Lower leg skin (tissue), 4 donors: Measurements from ENCODE around the gene FANCD2. TPM values are rescaled to one million over a fixed set of nuclear protein-coding genes. Genes with fewer than 3 reads are reported as not detected.

ENCODE experiments used
- DNase-seq, 2 donors: peaks; one replicate each; pipeline ENCODE4 v3.0.0-alpha.2; 2019; ENCODE audit warnings: low spot score in 2 of 2
- H3K4me3 ChIP-seq: fragments of 200-600 bp; sonication (generic); 2 replicates; pipeline ENCODE4 v1.5.1; 2017; ENCODE audit warnings: mild to moderate bottlenecking, low read depth; ENCODE audit not compliant: poor library complexity, severe bottlenecking
- POLR2A ChIP-seq, 2 donors: fragments of 450-650 bp; IDR thresholded peaks; one replicate each; pipeline ENCODE4 v1.6.1; 2016 to 2017; ENCODE audit warnings: antibody characterized with exemption in 2 of 2, mild to moderate bottlenecking in 1 of 2, moderate library complexity in 1 of 2
- WGBS, 2 donors: methylation state at CpG; one replicate each; pipeline ENCODE4 v1.1.5; 2018; 5-methylcytosine and 5-hydroxymethylcytosine counted together
- intact Hi-C: fragments of 100-400 bp; cut with DNase I; formaldehyde crosslinking; loops from one replicate; pipeline ENCODE4 v1.15.0; 2023; ENCODE audit warnings: low total_unique reads
- total RNA-seq, 4 donors: library from RNA; depleted of rRNA; stranded (reverse); fragments of >200 nt; gene quantifications; one replicate each; pipeline ENCODE4 v1.1.0, GENCODE V29; 2016
- TF ChIP-seq, protein P1 (sequence below), 3 donors: fragments of 450-650 bp; IDR thresholded peaks; one replicate each; pipeline ENCODE4 v1.5.1; 2016; ENCODE audit warnings: antibody characterized with exemption in 3 of 3, mild to moderate bottlenecking in 3 of 3, moderate library complexity in 2 of 3

The FANCD2 gene
- total RNA-seq, 4 donors from 2014 or later, result 1.7 to 6.5 (median 3.1) TPM

DNA sequence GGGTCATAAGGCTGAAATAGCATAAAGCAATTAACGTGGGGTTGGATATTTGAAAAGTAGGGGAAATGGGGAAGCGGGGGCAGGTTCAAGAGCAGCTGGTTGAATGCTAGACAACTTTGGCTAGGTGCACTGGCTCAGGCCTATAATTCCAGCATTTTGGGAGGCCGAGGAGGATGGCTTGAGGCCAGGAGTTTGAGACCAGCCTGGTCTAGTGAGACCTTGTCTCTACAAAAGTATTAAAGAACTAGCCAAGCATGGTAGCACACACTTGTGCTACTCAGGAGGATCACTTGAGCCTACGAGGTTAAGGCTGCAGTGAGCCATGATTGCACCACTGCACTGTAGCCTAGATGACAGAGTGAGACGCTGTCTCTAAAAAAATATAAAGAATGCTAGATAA is 6.9 kb upstream of the FANCD2 start:
- intact Hi-C loops, result no loop called here
- no peak for TF ChIP-seq POLR2A (IDR thresholded peaks at IDR 0.05)
- TF ChIP-seq, protein P1, sequence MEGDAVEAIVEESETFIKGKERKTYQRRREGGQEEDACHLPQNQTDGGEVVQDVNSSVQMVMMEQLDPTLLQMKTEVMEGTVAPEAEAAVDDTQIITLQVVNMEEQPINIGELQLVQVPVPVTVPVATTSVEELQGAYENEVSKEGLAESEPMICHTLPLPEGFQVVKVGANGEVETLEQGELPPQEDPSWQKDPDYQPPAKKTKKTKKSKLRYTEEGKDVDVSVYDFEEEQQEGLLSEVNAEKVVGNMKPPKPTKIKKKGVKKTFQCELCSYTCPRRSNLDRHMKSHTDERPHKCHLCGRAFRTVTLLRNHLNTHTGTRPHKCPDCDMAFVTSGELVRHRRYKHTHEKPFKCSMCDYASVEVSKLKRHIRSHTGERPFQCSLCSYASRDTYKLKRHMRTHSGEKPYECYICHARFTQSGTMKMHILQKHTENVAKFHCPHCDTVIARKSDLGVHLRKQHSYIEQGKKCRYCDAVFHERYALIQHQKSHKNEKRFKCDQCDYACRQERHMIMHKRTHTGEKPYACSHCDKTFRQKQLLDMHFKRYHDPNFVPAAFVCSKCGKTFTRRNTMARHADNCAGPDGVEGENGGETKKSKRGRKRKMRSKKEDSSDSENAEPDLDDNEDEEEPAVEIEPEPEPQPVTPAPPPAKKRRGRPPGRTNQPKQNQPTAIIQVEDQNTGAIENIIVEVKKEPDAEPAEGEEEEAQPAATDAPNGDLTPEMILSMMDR (IDR thresholded peaks at IDR 0.05), result no peak
- 82 to 89% methylated on average over 5 of the region's 5 CpGs for WGBS, 2 donors
- H3K4me3 ChIP-seq, result no peak overlapping the region
- no peak for DNase-seq

DNA sequence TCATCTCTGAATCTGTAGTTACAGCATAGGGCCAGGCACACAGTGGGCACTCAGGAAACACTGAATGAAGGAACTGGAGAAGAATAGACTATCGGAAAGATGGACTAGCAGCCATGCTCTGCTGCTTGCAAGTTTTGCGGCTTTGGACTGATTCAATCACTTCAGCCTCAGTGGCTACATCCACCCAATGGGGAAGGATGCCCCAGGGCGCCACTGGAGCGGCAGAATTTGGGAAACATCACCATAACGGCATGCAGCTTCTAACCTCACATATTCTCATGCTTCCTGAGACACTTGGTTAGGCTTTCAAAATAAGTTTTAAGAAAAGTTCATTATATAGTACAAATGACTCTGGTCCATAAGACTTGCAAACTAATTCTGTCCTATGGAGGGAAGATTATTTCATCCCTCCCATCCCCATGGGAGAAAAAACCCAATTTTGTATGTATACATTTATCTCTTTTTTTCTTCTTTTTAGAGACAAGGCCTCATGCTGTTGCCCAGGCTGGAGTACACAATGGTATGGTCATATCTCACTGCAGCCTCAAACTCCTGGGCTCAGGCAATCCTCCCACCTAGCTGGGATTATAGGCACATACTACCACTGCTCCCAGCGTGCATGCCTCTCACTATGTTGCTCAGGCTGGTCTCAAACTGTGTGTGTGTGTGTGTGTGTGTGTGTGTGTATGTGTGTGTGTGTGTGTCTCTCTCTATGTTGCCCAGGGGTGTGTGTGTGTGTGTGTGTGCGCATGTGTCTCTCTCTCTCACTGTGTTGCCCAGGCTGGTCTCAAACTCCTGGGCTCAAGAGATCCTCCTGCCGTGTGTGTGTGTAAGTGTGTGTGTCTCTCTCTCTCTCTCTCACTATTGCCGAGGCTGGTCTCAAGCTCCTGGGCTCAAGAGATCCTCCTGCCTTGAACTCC is 4.1 kb upstream of the FANCD2 start:
- H3K4me3 ChIP-seq, result no peak overlapping the region
- no peak for TF ChIP-seq POLR2A (IDR thresholded peaks at IDR 0.05)
- TF ChIP-seq, protein P1 (IDR thresholded peaks at IDR 0.05), result no peak
- DNase-seq, result no peak
- 89% methylated on average over 9 of the region's 9 CpGs for WGBS, 2 donors
- intact Hi-C loops, result no loop called here

DNA sequence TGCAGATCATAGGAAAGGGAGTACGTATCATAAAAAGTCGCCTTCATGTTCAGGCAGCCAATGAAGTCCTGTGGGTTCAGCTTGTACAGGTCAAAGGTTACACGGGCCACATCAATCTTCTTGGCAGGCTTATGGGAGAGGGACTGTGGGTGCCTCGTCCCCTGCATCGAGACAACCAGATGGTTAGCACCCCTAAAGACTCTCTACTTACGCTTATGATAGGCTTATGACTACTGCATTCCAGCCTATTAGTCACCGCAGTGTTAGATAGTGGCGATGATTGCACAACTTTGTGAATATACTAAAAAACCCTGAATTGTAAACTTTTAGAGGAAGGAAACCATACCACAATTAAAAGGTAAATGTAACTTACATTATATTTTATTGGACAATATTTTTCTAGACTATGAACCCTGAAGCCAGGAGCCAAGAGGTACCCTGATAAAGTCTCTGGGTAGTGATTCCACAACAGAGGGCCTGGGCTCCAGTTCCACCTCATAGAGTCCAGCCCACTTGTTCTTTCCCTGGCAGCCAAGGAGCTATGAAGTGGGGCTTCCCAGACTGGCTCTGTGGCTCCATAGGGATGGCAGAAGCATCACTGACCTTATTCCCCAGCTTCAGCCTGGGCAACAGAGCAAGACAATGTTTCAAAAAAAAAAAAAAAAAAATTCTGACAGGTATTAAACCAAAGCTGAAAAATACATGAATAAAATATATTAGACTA is 2.5 kb upstream of the FANCD2 start:
- intact Hi-C loops, result no loop called here

DNA sequence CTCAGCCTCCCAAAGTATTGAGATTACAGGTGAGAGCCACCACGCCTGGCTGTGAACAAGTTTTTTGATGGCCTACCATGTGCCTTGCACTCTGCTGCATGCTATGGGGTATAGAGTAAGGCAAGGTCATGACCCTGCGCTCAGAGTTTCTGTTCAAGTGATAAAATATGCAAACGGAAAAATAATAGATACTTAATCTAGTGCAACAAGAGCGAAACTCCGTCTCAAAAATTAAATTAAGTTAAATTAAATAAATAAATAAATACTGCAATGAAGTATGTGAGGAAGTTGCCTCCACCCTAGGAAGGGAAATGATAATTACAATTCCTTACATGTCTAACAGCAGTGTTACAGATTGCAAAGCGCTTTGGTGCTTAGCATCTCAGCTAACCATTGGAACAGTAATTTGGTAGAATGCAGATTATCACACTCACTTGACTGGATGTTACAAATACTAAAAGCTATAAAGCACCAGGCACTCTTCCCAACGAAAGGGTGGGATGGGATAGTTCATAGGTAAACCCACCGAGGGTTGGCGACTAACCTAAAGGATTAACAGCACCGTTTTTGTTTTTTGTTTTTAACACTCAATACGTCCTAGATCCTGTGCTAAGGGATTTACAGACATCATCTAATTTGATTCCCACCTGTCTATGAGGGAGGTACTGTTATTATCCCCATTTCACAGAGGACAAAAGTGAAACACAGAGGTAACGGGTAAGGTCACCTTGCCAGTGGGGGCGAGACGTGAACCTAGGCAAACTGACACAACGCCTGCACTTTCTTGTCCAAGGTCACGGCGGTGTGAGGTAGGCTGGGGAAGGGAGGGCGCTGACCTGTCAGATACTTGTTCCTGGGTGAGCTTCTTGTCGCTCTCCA is 793 bp upstream of the FANCD2 start:
- H3K4me3 ChIP-seq, result peak overlapping the region; percentile 68
- no peak for TF ChIP-seq POLR2A (IDR thresholded peaks at IDR 0.05)
- TF ChIP-seq, protein P1 (IDR thresholded peaks at IDR 0.05), result no peak
- DNase-seq, result no peak
- 28% methylated on average over 19 of the region's 19 CpGs for WGBS, 2 donors
- intact Hi-C loops, result no loop called here

More for the DNA sequence above, 2.5 kb upstream of the FANCD2 start:
- H3K4me3 ChIP-seq, result no peak overlapping the region
- WGBS, 2 donors, result 80 to 91% methylated on average over 8 of the region's 8 CpGs
- TF ChIP-seq POLR2A (IDR thresholded peaks at IDR 0.05), result no peak
- TF ChIP-seq, protein P1 (IDR thresholded peaks at IDR 0.05), result no peak
- no peak for DNase-seq

DNA sequence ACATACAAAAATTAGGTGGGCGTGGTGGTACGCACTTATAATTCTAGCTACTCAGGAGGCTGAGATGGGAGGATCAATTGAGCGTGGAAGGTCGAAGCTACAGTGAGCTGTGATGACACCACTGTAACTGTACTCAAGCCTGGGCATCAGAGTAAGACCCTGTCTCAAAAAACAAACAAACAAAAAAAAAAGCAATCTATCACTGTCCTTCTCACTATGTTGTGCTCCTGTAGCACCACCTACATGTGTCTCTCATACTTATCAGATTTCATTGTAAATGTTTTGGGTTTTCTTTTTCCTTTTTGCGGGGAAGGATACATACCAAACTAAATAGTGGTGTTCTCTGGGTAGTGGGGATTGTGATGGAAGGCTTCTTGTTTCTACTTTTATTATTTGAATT is 14.8 kb downstream of the FANCD2 start:
- H3K4me3 ChIP-seq, result no peak overlapping the region
- 96 to 99% methylated on average over 5 of the region's 5 CpGs for WGBS, 2 donors
- intact Hi-C loops, result no loop called here
- TF ChIP-seq, protein P1 (IDR thresholded peaks at IDR 0.05), result no peak
- no peak for TF ChIP-seq POLR2A (IDR thresholded peaks at IDR 0.05)
- no peak for DNase-seq
